ENCODE results near the gene FAM90A1.
"Not testable (repeated sequence)": the region's sequence is repeated elsewhere in the genome, so short reads cannot be mapped to it uniquely, and the experiment has no call there.

FAM90A1 gene

DNA sequence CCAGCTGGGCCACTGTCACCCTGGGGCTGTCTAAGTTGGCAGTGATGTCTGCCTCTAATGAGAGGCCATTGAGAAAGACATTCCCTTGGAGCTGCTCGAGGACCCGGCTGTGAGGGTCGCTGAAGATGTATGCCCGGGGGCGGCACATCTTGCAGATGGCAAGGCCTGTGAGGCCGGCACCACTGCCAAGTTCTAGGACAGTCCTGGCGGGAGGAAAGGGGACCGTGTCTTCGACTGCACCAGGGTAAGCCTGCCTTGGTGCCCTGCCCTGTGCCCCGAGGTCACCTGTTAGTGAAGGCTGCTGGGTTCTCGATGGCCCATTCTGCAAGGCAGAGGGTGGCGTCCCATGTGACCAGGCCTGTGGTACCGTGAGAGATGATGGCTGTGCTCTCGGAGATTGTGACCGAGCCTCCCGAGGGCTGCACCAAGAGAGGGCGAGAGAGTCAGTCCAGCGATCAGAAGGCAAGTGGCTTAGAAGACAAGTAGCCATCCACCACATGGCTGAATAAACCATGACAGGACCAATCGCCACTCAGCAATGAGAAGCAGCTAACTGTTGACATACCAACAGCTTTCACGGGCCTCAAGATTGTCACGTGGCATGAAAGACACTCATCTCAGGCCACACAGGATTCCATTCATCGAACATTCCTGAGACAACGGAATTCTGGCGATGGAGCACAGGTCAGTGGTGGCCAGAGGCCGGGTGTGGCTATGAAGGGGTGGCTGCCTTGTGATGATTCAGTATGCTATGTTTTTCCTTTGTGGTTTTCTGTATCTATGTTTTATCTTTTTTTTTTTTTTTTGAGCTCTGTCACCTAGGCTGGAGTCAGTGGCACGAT, 8.1 kb upstream of the FAM90A1 start:
- DNase-seq (ENCODE audit: low read depth); H3K4me3 ChIP-seq (ENCODE audit: low read length): not testable (repeated sequence)

DNA sequence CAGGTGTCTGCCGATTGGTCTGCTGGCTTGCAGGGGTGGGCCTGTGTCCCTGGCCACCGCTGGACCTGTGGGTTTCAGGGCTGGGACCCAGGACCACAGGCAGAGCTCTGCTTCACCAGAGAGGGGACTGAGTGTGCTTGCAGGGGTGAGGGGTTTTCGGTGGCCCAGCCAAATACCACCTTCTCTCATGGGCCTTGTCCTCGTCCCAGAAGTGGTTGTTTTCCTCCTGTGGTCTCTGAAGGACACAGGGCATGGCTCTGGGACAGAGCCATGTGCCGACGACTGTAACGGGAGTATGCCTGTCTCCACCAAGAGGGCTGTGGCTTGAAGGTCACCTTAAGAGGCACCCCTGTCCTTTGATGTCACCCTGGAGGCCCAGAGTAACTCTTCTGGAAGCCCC, 7.3 kb upstream of the FAM90A1 start:
- H3K4me3 ChIP-seq (ENCODE audit: low read length); DNase-seq (ENCODE audit: low read depth): not testable (repeated sequence)

DNA sequence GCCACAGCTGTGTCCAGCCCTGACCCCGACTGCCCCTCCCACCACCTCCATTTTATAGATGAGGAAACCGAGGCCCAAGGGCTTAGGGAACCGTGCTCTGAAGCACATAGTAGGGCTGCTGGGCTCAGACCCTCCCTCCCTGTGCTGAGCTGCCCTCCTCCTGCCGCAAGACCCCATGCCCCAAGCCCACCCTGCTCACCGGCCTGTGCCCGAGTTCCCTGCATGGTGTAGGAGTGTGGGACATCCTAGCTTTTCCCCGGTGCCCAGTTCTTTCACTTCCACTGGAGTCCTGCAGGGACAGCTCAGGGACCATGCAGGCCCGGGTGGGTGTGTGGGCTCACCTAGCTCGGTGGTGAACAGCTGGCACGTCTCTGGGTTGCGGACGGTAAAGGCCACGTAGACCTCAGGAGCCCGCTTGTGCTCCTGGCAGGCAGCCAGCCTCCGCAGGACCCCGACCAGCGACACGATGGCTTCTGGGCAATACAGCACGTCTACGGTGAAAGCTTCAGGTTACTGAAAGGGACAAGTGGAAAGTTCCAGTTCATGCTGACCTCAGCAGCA, 6.6 kb upstream of the FAM90A1 start:
- H3K4me3 ChIP-seq (ENCODE audit: low read length); DNase-seq (ENCODE audit: low read depth): not testable (repeated sequence)

DNA sequence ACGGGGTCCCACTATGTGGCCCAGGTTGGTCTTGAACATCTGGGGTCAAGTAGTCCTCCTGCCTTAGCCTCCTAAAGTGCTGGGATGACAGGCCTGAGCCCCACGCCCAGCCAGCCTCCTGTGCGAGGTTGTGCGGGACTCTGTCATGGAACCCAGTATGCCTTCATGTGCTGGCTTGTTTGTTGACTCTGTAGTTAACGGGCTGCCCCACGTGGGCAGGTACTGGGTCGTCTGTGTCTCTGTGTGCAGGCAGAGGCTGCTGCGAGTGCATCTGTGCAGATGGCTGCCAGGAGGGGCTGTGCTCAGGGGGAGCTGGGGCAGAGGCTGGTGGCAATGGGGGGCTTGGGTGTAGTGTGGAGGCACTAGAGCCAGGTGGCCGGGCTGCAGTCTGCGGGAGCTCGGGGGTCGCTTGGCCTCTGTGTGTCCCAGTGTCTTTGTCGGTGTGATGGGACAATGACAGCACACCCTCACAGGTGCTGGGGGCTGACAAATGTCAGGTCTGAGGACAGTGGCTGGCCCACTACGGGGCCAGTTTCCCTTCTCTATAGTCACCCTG, 6.0 kb upstream of the FAM90A1 start:
- not testable (repeated sequence) for H3K4me3 ChIP-seq (ENCODE audit: low read length)
- peak; percentile 9 for DNase-seq (ENCODE audit: low read depth)

DNA sequence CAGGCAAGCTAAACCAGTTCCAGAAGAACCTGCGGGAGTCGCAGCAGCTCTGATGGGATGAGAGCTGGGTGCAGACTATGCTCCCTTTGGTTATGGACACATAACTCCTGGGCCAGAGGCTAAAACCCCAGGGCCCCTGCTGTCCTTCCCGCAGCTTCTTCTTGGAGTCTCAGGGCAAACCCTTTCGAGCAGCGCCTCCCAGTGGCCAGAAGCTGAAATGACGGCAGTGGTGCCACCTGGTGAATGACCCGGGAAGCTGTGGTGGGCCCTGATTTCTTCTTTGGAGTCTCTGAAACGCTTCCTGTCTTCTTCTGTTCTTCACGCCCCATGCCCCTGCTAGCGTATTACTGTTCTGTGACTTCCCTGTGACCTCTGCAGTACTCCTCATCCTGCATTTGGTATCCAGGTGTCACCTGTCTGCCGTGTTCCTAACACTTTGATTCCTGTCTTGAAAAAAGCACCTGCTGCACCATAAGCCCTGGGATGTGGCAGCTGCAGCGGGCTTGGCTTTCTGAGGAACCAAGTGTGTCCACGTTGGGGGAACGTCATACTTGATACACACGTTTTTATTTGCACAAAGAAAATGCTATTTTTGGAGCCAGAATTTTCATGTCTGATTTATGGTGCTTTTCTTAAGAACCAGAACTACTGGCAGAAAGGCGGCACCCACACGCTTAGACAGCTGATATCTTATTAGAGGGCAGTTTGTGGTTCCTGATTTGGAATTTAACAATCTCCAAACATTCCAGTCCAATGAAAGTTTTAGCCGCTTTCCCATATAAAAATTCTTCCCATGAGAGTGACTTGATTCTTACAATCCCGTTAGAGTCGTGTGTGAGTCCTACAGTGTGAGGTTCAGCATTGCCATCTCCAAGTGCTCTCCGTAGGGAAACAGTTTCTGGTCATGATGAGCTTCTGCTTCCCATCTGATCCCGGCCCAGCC, 4.5 kb upstream of the FAM90A1 start:
- not testable (repeated sequence) for H3K4me3 ChIP-seq (ENCODE audit: low read length)
- DNase-seq (ENCODE audit: low read depth): peak; percentile 47
- TF ChIP-seq, protein P1, sequence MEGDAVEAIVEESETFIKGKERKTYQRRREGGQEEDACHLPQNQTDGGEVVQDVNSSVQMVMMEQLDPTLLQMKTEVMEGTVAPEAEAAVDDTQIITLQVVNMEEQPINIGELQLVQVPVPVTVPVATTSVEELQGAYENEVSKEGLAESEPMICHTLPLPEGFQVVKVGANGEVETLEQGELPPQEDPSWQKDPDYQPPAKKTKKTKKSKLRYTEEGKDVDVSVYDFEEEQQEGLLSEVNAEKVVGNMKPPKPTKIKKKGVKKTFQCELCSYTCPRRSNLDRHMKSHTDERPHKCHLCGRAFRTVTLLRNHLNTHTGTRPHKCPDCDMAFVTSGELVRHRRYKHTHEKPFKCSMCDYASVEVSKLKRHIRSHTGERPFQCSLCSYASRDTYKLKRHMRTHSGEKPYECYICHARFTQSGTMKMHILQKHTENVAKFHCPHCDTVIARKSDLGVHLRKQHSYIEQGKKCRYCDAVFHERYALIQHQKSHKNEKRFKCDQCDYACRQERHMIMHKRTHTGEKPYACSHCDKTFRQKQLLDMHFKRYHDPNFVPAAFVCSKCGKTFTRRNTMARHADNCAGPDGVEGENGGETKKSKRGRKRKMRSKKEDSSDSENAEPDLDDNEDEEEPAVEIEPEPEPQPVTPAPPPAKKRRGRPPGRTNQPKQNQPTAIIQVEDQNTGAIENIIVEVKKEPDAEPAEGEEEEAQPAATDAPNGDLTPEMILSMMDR (IDR thresholded peaks at IDR 0.05; ENCODE audit: insufficient read depth, low read depth, low read length, missing control alignments): peak; percentile 58

DNA sequence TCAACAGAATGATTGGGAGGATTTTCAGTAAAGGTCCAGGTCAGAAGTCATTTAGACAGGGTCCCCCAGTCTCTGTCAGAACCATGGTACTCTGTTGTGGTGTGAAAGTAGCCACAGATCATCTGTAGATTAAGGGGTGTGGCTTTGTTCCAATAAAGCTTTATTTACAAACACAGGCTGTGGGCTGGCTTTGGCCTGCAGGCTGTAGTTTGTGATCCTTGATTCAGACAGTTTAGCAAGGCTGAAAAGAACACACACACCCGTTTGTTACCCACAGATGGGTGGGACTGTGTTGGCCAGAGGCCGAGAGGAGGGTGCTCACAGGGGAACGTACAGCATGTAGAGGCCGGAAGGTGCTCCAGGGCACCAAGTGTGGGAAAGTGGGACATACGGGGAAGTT, 3.6 kb upstream of the FAM90A1 start:
- DNase-seq (ENCODE audit: low read depth); H3K4me3 ChIP-seq (ENCODE audit: low read length): not testable (repeated sequence)

DNA sequence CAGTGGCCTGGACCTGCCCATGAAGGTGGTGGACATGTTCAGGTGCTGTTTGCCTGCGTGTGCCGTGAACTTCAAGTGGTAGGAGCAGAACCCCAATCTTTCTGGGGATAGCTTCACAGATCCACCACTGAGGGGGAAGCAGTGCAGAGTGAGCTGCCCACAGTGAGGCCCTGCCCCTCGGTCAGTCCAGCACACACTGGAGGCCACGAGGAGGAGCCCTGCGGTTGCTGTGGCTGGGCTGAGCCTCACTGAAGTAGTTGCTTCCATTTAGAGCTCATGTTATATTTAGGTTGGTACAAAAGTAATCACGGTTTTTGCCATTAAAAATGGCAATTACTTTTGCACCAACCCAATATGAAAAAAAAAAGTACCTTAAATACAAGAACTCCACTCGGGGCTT, 2.1 kb upstream of the FAM90A1 start:
- not testable (repeated sequence) for H3K4me3 ChIP-seq (ENCODE audit: low read length); DNase-seq (ENCODE audit: low read depth)

DNA sequence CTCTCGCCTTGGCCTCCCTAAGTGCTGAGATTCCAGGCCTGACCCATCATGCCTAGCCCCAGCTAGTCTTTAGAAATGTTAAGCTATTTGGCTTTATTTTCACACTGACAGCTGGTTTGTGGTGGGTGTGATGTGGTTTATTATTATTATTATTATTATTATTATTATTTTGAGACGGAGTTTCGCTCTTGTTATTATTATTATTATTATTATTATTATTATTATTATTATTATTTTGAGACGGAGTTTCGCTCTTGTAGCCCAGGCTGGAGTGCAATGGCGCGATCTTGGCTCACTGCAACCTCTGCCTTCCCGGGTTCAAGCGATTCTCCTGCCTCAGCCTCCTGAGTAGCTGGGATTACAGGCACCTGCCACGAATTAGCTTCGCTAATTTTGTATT, 1.2 kb upstream of the FAM90A1 start:
- not testable (repeated sequence) for H3K4me3 ChIP-seq (ENCODE audit: low read length)

DNA sequence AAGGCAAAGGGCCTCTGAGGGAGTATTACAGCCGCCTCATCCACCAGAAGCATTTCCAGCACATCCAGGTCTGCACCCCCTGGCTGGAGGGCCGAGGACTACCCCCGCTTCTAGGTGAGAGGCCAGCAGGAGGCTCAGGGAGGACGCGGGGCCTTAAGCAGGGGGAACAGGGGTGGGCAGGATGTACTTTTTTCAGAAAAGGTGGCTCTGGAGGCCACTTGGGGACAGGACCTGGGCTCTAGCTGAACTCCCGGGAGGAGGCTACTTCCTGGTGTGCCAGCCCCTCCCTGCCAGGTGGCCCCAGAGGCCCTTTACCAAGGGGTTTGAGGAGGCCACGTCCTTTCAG, 287 bp upstream of the FAM90A1 start:
- DNase-seq (ENCODE audit: low read depth): not testable (repeated sequence)

More for the DNA sequence above, 1.2 kb upstream of the FAM90A1 start:
- DNase-seq (ENCODE audit: low read depth): not testable (repeated sequence)

DNA sequence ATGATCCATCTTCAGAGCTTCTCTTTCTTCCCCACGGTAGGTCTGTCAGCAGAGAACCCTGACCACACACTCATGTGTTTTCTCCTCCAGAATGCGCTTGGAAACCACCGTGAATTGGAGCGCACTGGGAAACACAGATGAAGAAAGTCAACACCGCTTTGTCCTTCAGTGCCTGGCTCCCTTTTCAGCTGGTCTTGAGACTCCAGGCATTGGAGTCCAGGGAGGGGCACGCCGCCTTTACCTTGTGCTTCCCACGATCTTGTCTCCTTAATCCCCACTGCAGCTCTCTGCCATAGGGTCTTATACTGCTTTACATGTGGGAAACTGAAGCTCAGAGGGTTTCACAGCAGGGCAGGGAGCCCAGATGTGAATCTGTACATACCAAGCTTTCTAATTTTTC, 1.1 kb downstream of the FAM90A1 start:
- H3K4me3 ChIP-seq (ENCODE audit: low read length): no peak overlapping the region
- TF ChIP-seq, protein P1 (IDR thresholded peaks at IDR 0.05; ENCODE audit: insufficient read depth, low read depth, low read length, missing control alignments): no peak
- DNase-seq (ENCODE audit: low read depth): no peak

More for the DNA sequence above, 287 bp upstream of the FAM90A1 start:
- peak overlapping the region; percentile 37 for H3K4me3 ChIP-seq (ENCODE audit: low read length)

DNA sequence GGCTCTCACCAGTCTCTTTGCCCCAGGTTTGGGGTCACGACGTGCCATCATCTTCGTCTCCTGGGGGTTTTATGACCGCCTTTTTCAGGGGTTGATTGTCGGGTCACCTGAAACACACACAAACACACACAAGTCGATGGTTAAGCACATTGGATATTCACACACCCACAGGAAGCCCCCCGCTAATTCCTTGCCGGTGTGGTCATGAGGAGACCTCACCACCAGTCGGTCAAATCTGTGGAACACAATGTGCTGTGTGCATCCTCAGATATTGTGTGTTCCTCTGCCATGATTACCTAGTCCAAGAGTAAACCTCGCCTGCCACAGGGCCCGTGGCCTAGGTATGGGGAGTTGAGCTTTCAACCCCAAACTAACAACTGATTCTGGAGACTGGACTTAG, 2.6 kb downstream of the FAM90A1 start:
- DNase-seq (ENCODE audit: low read depth); H3K4me3 ChIP-seq (ENCODE audit: low read length): not testable (repeated sequence)

DNA sequence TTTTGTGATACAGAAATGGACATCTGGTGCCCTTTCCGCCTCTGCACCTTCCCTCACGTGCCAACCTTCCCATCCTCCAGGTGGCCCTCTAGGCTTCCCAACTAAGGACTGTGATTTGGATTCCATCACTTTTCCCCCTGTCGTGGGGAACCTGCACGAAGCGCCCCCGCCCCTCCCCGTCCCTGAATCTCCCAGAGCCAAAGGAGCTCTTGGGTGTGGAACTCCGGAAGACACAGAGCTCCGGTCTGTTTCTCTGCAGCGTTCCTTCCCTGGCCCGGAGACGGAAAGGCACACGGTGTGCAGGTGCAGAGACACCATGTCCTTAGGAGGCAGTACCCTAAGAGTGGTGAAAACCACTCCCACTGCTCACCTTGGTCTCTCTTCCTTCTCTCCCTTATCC, 3.8 kb downstream of the FAM90A1 start:
- not testable (repeated sequence) for H3K4me3 ChIP-seq (ENCODE audit: low read length); DNase-seq (ENCODE audit: low read depth)

DNA sequence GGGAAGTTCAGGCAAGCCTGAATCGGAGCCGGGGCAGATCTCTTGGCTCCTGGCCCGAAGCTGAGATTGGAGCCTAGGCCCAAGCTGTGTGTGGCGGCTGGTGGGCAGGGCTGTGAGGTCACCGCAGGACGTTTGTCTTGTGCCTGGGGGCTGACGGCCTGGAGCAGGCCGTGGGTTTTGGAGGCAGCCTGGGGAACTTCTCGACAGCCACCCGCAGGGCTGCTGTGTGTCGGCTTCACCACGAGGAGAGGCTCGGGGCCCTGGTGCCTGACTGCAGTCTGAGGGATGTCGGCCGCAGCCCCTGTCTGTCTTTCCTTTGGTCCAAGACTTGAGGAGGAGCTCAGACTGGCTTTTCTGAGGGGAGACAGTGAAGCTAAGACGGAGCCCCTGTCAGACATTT, 5.1 kb downstream of the FAM90A1 start:
- not testable (repeated sequence) for H3K4me3 ChIP-seq (ENCODE audit: low read length); DNase-seq (ENCODE audit: low read depth)

DNA sequence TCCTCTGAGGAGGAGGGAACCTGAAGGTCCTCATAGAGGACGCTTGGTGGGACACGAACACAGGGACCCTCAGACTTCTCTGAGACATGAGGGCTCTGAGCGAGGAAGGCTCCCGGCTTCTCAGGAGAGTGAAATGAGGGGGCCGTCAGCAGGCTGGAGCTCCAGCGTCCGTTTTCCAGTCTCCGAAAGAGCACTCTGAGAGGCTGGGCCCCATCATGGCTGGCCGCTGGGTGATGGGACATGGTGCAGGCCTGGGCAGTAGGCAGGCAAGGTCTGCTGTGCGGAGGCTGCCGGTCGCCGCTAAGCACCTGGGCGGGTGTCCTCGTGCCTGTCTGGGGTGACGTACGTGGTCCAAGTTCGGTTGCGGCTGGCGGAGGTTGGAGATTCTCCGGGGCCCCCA, 5.6 kb downstream of the FAM90A1 start:
- H3K4me3 ChIP-seq (ENCODE audit: low read length); DNase-seq (ENCODE audit: low read depth): not testable (repeated sequence)

DNA sequence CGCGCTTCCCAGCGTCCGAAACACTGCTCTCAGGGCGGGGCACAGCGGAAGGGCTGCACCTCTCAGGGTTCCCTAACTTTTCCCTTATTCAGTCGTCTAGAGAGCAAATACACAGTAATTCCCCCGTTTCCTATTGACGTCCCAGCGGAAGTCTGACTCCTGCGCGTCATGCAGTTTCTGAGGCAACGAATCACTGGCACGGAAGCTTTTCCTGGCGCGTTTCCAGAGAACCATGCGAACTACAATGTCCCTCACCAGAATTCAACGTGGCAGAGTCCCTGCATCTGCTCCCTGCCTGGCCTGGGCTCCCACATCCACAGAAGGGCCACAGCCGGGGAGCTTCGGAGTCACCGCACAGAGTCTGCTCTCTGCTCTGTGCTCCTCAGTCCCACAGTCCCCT, 6.0 kb downstream of the FAM90A1 start:
- not testable (repeated sequence) for DNase-seq (ENCODE audit: low read depth); H3K4me3 ChIP-seq (ENCODE audit: low read length)

DNA sequence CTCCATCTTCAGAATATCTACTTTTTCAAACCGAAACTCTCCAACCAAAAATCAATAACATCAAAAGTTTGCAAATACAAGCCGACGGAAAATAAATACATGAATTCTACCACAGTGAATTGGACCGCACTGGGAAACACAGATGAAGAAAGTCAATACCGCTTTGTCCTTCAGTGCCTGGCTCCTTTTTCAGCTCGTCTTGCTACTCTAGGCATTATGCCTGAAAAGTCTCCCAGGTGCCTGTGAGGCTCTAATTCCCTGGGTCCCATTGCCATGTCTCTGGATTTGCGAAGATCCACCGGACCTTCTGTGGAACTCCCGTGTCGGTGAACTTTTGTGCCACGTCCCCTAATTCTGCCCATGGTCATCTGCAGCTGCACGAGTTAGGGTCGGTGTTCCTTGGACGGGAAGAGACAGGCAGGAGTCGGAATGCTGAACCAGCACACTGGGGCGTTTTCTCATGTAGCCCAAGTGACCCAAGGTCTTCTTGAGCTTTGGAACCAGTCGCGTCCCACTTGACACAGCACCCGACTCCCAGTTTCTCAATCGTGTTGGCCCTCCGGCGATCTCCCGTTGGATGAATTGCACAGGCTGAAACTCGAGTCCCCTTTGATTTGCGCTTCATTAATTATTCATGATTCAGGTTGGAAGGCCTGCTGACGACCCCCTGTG, 8.6 kb downstream of the FAM90A1 start:
- not testable (repeated sequence) for DNase-seq (ENCODE audit: low read depth); H3K4me3 ChIP-seq (ENCODE audit: low read length)
